HepG2 (cell line): Measurements from ENCODE around the gene DAD1. TPM values are rescaled to one million over a fixed set of nuclear protein-coding genes. Genes with fewer than 3 reads are reported as not detected.

Source experiments
- ATAC-seq: fragments of 200-7000 bp; cut with Tn5 transposase; 3 replicates; pipeline ENCODE4 v1.9.1; 2020; ENCODE audit warnings: mild to moderate bottlenecking, moderate library complexity
- BruUV-seq: library from RNA; stranded (reverse); fragments of 400-500 nt; replicated peaks from 2 replicates; lab custom pipeline; 2021; lab: Mats Ljungman, UMichigan
- CTCF ChIA-PET: fragments of 300-600 bp; formaldehyde crosslinking; extraction: SDS; loops from one replicate; lab custom pipeline; 2021; ENCODE audit warnings: low total read pairs, inconsistent platforms, low intra/inter-chr PET ratio; lab: Yijun Ruan, JAX
- POLR2A ChIA-PET: fragments of 350-600 bp; sonication (Branson Sonifier 250); formaldehyde crosslinking; loops from one replicate; lab custom pipeline; 2020; ENCODE audit warnings: antibody characterized with exemption, inconsistent platforms; lab: Yijun Ruan, JAX
- DNase-seq: peaks from one replicate; pipeline ENCODE4 v3.0.0-alpha.2; 2015; ENCODE audit warnings: low spot score
- FAIRE-seq: peaks from 3 replicates; lab custom pipeline; 2011; peaks lifted over from hg19 to GRCh38; lab: Jason Lieb, UNC
- H2AFZ ChIP-seq: one replicate; pipeline ENCODE4 v1.6.1; 2011; ENCODE audit warnings: low read length, inconsistent platforms
- H3K27ac ChIP-seq: fragments of 300-600 bp; 3 replicates; pipeline ENCODE4 v1.8.0; 2011; ENCODE audit warnings: mixed run types, mild to moderate bottlenecking, mixed read lengths, low read length, inconsistent platforms; ENCODE audit not compliant: insufficient read depth; ENCODE audit errors: extremely low read length
- H3K27me3 ChIP-seq, 2 experiments: fragments of 200-600 bp in 1 of 2; 2 replicates in 1 of 2; 3 replicates in 1 of 2; pipeline versions ENCODE4 v1.6.0 to v1.8.0; 2011; ENCODE audit warnings: low read length in 2 of 2, mild to moderate bottlenecking in 2 of 2, moderate library complexity in 2 of 2, inconsistent platforms in 1 of 2; ENCODE audit not compliant: insufficient read depth in 2 of 2, control insufficient read depth in 1 of 2
- H3K36me3 ChIP-seq, 2 experiments: fragments of 200-600 bp in 1 of 2; replicated peaks in 1 of 2; 2 replicates in 1 of 2; 3 replicates in 1 of 2; pipeline versions ENCODE4 v1.5.1 to v1.8.0; 2011; ENCODE audit warnings: low read length in 2 of 2, inconsistent platforms in 1 of 2; ENCODE audit not compliant: insufficient read depth in 2 of 2, control insufficient read depth in 1 of 2
- H3K4me1 ChIP-seq: 2 replicates; pipeline ENCODE4 v1.5.1; 2012; ENCODE audit warnings: low read length, inconsistent platforms; ENCODE audit not compliant: insufficient read depth
- H3K4me2 ChIP-seq: 2 replicates; pipeline ENCODE4 v1.6.0; 2011; ENCODE audit warnings: low read depth, low read length, inconsistent platforms
- H3K4me3 ChIP-seq, 3 experiments: fragments of 200-600 bp in 1 of 3; sonication (generic), shearing (Covaris generic) in 1 of 3; replicated peaks in 1 of 3; 2 replicates each; pipeline ENCODE4 v1.5.1; 2011 to 2016; ENCODE audit warnings: low read length in 3 of 3, inconsistent platforms in 2 of 3, low read depth in 2 of 3, mild to moderate bottlenecking in 2 of 3, control low read depth in 1 of 3, mixed read lengths in 1 of 3; ENCODE audit not compliant: insufficient read depth in 1 of 3
- H3K79me2 ChIP-seq: one replicate; pipeline ENCODE4 v1.6.1; 2011; ENCODE audit warnings: low read length, inconsistent platforms; ENCODE audit not compliant: insufficient read depth
- H3K9ac ChIP-seq: 2 replicates; pipeline ENCODE4 v1.6.0; 2011; ENCODE audit warnings: mild to moderate bottlenecking, low read depth, low read length, inconsistent platforms; ENCODE audit not compliant: insufficient read depth
- H3K9me3 ChIP-seq: 2 replicates; pipeline ENCODE4 v1.5.1; 2012; ENCODE audit warnings: mild to moderate bottlenecking, low read length
- H4K20me1 ChIP-seq: 2 replicates; pipeline ENCODE4 v1.6.0; 2011; ENCODE audit warnings: inconsistent platforms, mild to moderate bottlenecking, low read length, moderate library complexity; ENCODE audit not compliant: insufficient read depth
- CEBPG ChIP-seq: IDR thresholded peaks from 2 replicates; pipeline ENCODE4 v1.6.1; 2016
- FOSL1 ChIP-seq: sonication (generic); formaldehyde crosslinking; IDR thresholded peaks from 2 replicates; pipeline ENCODE4 v1.9.0; 2021; ENCODE audit warnings: missing genetic modification reagents, borderline replicate concordance
- HNRNPH1 ChIP-seq: fragments of 200-400 bp; formaldehyde crosslinking; optimal IDR thresholded peaks from 2 replicates; pipeline ENCODE3; 2017; ENCODE audit warnings: mild to moderate bottlenecking, low read depth, low read length
- HNRNPK ChIP-seq: fragments of 200-400 bp; formaldehyde crosslinking; IDR thresholded peaks from 2 replicates; pipeline ENCODE4 v1.6.1; 2018; ENCODE audit warnings: low read length, low read depth, moderate library complexity, mild to moderate bottlenecking; ENCODE audit not compliant: poor library complexity, severe bottlenecking
- IRF2 ChIP-seq: IDR thresholded peaks from 2 replicates; pipeline ENCODE4 v1.6.1; 2018; ENCODE audit warnings: missing genetic modification reagents, missing compliant biosample characterization
- KDM6A ChIP-seq: IDR thresholded peaks from 2 replicates; pipeline ENCODE4 v1.6.1; 2016; ENCODE audit warnings: low read depth
- MBNL3 ChIP-seq: fragments of 250-450 bp; sonication (Bioruptor Pico); conservative IDR thresholded peaks from 2 replicates; pipeline ENCODE4 v1.8.0; 2022; ENCODE audit warnings: mild to moderate bottlenecking, inconsistent platforms
- NR2F6 ChIP-seq, 2 experiments: IDR thresholded peaks; 2 replicates each; pipeline ENCODE4 v1.6.1; 2016; ENCODE audit warnings: antibody characterized with exemption in 1 of 2, mild to moderate bottlenecking in 1 of 2
- POLR2AphosphoS2 ChIP-seq: IDR thresholded peaks from 2 replicates; pipeline ENCODE4 v1.6.1; 2011; ENCODE audit warnings: low read depth, low read length, improper control_type of control experiment
- PRMT3 ChIP-seq: sonication (generic); formaldehyde crosslinking; IDR thresholded peaks from 2 replicates; pipeline ENCODE4 v1.8.1; 2022; ENCODE audit warnings: low read depth, mild to moderate bottlenecking, moderate library complexity, missing genetic modification reagents, borderline replicate concordance
- TBX2 ChIP-seq: sonication (generic); formaldehyde crosslinking; IDR thresholded peaks from 2 replicates; pipeline ENCODE4 v1.5.0; 2020; ENCODE audit warnings: missing genetic modification reagents, mild to moderate bottlenecking, borderline replicate concordance
- TCF7L2 ChIP-seq: IDR thresholded peaks from 2 replicates; pipeline ENCODE4 v1.6.1; 2011; ENCODE audit warnings: mild to moderate bottlenecking, low read depth, low read length, moderate library complexity
- ZMYM2 ChIP-seq: sonication (generic); formaldehyde crosslinking; IDR thresholded peaks from 2 replicates; pipeline ENCODE4 v1.8.0; 2022; ENCODE audit warnings: mild to moderate bottlenecking, missing genetic modification reagents
- ZNF253 ChIP-seq: sonication (generic); formaldehyde crosslinking; IDR thresholded peaks from 2 replicates; pipeline ENCODE4 v1.8.0; 2022; ENCODE audit warnings: mild to moderate bottlenecking, missing genetic modification reagents, borderline replicate concordance
- ZNF549 ChIP-seq: sonication (generic); formaldehyde crosslinking; IDR thresholded peaks from 2 replicates; pipeline ENCODE4 v1.5.0; 2020; ENCODE audit warnings: missing genetic modification reagents
- ZNF589 ChIP-seq: sonication (generic); formaldehyde crosslinking; conservative IDR thresholded peaks from 2 replicates; pipeline ENCODE4 v1.8.0; 2022; ENCODE audit warnings: mild to moderate bottlenecking, moderate library complexity, missing genetic modification reagents
- ZNF598 ChIP-seq: sonication (generic); formaldehyde crosslinking; IDR thresholded peaks from 2 replicates; pipeline ENCODE4 v1.5.1; 2020; ENCODE audit warnings: mild to moderate bottlenecking, missing genetic modification reagents, borderline replicate concordance
- ZNF747 ChIP-seq: sonication (generic); formaldehyde crosslinking; IDR thresholded peaks from 2 replicates; pipeline ENCODE4 v1.8.1; 2023; ENCODE audit warnings: missing genetic modification reagents, mild to moderate bottlenecking, borderline replicate concordance
- WGBS: methylation state at CpG from one replicate; pipeline ENCODE4 v1.1.6; 2017; ENCODE audit warnings: low lambda C conversion rate; 5-methylcytosine and 5-hydroxymethylcytosine counted together
- in situ Hi-C: cut with HindIII; loops from 2 replicates; pipeline ENCODE4 v1.10.0; 2017; ENCODE audit warnings: low pct_unique_long_range_greater_than_20kb; ENCODE audit not compliant: extremely low pct_ligation_motif_present
- intact Hi-C: fragments of 100-400 bp; cut with micrococcal nuclease; formaldehyde crosslinking; loops from one replicate; pipeline ENCODE4 v1.10.0; 2022; ENCODE audit not compliant: unreplicated experiment
- polyA plus RNA-seq, 8 experiments: library from polyadenylated mRNA; depleted of rRNA in 3 of 8; stranded (reverse) in 7 of 8; unstranded in 1 of 8; fragments of >200 nt; fragmentation: Illumina TruSeq in 4 of 8; extraction: Trizol in 4 of 8; gene quantifications; 2 replicates each; pipeline versions ENCODE4 v1.2.1 to v1.2.3, GENCODE V29; 2011 to 2016; ENCODE audit warnings: low read depth in 4 of 8, missing spikeins in 1 of 8, mixed read lengths in 1 of 8; ENCODE audit not compliant: insufficient read depth in 1 of 8
- total RNA-seq, 5 experiments: library from RNA; depleted of rRNA; stranded (reverse); fragments of >200 nt; fragmentation: Illumina TruSeq; extraction: Trizol; gene quantifications; 2 replicates each; pipeline ENCODE4 v1.2.3, GENCODE V29; 2016; ENCODE audit warnings: low read depth in 1 of 5
- TF ChIP-seq, protein P1 (sequence below): sonication (generic); formaldehyde crosslinking; conservative IDR thresholded peaks from 2 replicates; pipeline ENCODE4 v1.4.0; 2020; ENCODE audit warnings: missing genetic modification reagents

The DAD1 gene
- total and polyA plus RNA-seq, 2 of the 13 experiments (the other 11 are each of a cell fraction or from before 2014, with no cell fraction given) = 558 to 626 TPM

DNA sequence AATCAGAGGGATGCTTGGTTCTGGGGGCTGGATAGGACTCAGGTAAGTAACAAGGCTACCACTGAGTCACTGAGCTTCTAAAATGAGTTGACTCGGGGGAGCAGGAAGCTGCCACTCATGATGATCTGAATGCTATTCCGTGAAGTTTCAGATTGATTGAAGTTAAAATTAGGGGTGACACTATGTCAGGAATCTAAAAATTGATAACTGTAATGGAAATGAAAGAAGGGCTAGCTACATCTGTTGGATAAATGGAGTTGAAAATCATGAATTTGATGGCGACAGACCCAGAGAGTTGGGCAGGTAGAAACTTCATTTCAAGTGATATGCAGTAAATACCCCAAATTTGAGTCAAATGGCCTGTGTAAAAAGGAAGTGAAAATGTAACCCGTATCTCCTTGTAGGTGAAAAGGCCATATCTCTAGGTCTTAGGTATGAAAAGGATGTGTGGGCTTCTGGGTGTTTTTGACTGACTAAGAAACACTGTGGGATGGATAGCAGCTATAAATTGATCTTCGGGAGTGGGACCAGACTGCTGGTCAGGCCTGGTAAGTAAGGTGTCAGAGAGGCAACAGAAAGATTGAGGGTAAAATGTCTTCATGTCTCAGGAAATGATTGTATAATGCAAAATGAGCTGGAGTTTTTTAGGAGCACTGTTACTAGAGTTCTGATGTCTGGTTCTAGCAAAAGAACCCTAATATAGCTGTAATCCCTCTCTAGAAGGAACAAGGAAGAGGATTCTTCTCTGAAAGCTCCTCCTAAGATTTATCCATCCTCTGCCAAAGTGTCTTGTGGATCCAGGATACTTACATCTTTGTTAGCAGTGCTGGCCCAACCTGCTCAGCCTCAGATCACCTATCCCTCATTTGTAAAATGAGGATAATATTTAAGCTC, 57.3 kb downstream of the DAD1 start:
- H3K36me3 ChIP-seq = no peaks in the 10 kb centered on the region
- ChIA-PET POLR2A (no interaction called here), CTCF (no interaction called here)
- in situ Hi-C loops = no loop called here
- H3K27ac ChIP-seq = no peak overlapping the region
- FAIRE-seq (no peak), DNase-seq (no peak)
- no TSS peak for BruUV-seq
- H3K9me3 ChIP-seq = no peaks in the 10 kb centered on the region
- H3K27me3 ChIP-seq = peaks cover 0 to 7% of the 10 kb centered on the region in 2 experiments; a peak in 3 of 5 replicates
- H3K9ac ChIP-seq = no peak overlapping the region
- H2AFZ ChIP-seq = no peak overlapping the region
- intact Hi-C loops = no loop called here
- H3K4me2 ChIP-seq = no peak overlapping the region
- H3K4me1 ChIP-seq = no peaks in the 10 kb centered on the region
- H3K79me2 ChIP-seq = no peaks in the 10 kb centered on the region
- TF ChIP-seq MBNL3 (CRISPR knock-in tag) (no peak), TCF7L2 (no peak), PRMT3 (no peak), ZMYM2 (CRISPR knock-in tag) (no peak), POLR2AphosphoS2 (no peak), FOSL1 (CRISPR knock-in tag) (no peak), ZNF747 (CRISPR knock-in tag) (no peak), IRF2 (no peak), ZNF598 (CRISPR knock-in tag) (no peak), ZNF253 (CRISPR knock-in tag) (no peak), HNRNPH1 (no peak), TBX2 (CRISPR knock-in tag) (no peak), KDM6A (CRISPR knock-in tag) (no peak), ZNF589 (CRISPR knock-in tag) (no peak), NR2F6 (IDR thresholded peaks at IDR 0.05) (no peak), NR2F6 (CRISPR knock-in tag; IDR thresholded peaks at IDR 0.05) (no peak), ZNF549 (CRISPR knock-in tag) (no peak), CEBPG (no peak), HNRNPK (no peak)
- TF ChIP-seq, protein P1, sequence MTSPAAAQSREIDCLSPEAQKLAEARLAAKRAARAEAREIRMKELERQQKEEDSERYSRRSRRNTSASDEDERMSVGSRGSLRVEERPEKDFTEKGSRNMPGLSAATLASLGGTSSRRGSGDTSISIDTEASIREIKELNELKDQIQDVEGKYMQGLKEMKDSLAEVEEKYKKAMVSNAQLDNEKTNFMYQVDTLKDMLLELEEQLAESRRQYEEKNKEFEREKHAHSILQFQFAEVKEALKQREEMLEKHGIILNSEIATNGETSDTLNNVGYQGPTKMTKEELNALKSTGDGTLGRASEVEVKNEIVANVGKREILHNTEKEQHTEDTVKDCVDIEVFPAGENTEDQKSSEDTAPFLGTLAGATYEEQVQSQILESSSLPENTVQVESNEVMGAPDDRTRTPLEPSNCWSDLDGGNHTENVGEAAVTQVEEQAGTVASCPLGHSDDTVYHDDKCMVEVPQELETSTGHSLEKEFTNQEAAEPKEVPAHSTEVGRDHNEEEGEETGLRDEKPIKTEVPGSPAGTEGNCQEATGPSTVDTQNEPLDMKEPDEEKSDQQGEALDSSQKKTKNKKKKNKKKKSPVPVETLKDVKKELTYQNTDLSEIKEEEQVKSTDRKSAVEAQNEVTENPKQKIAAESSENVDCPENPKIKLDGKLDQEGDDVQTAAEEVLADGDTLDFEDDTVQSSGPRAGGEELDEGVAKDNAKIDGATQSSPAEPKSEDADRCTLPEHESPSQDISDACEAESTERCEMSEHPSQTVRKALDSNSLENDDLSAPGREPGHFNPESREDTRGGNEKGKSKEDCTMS (CRISPR knock-in tag) = no peak
- TF ChIP-seq, all 625 proteins: peak for 0
- H4K20me1 ChIP-seq = no peaks in the 10 kb centered on the region
- H3K4me3 ChIP-seq = no peak overlapping the region
- WGBS = under 1% methylated on average over 5 of the region's 5 CpGs
- no peak for ATAC-seq
